MV-4-11 (cell line): ENCODE measurements around the gene COL3A1.

Experiments used
- DNase-seq: peaks from one replicate; lab custom pipeline; 2025; lab: John Stamatoyannopoulos, UW

Gene COL3A1

GRCh38 chr2:188976545-188977268, 2.5 kb downstream of the COL3A1 start:
- DNase-seq = no peak

- DNase-seq = no peak
These were observed 3.1 kb downstream of the COL3A1 start for GRCh38 chr2:188977317-188977716.

- DNase-seq = no peak
These were observed 4.3 kb downstream of the COL3A1 start for GRCh38 chr2:188978291-188979081.

- DNase-seq = no peak
These were observed 5.3 kb downstream of the COL3A1 start for GRCh38 chr2:188979187-188980114.

- DNase-seq = no peak
These were observed 9.4 kb downstream of the COL3A1 start for GRCh38 chr2:188983427-188984064.

GRCh38 chr2:188984065-188984491, 9.9 kb downstream of the COL3A1 start:
- no peak for DNase-seq

GRCh38 chr2:188984680-188985079, 10.5 kb downstream of the COL3A1 start:
- DNase-seq = no peak

GRCh38 chr2:188986839-188987238, 12.7 kb downstream of the COL3A1 start:
- no peak for DNase-seq

GRCh38 chr2:188993247-188993646, 19.1 kb downstream of the COL3A1 start:
- no peak for DNase-seq

GRCh38 chr2:188997263-188997662, 23.1 kb downstream of the COL3A1 start:
- no peak for DNase-seq

GRCh38 chr2:189000221-189000620, 26.0 kb downstream of the COL3A1 start:
- DNase-seq = no peak

- DNase-seq = no peak
These were observed 27.9 kb downstream of the COL3A1 start for GRCh38 chr2:189002079-189002478.

- DNase-seq = no peak
These were observed 34.5 kb downstream of the COL3A1 start for GRCh38 chr2:189008555-189009262.

GRCh38 chr2:189010536-189010935, 36.4 kb downstream of the COL3A1 start:
- DNase-seq = no peak

GRCh38 chr2:189012351-189012750, 38.2 kb downstream of the COL3A1 start:
- no peak for DNase-seq

GRCh38 chr2:189013031-189013430, 38.9 kb downstream of the COL3A1 start:
- DNase-seq = no peak

GRCh38 chr2:189013671-189014448, 39.7 kb downstream of the COL3A1 start:
- DNase-seq = no peak

- DNase-seq = no peak
These were observed 40.4 kb downstream of the COL3A1 start for GRCh38 chr2:189014449-189015138.

- DNase-seq = no peak
These were observed 41.2 kb downstream of the COL3A1 start for GRCh38 chr2:189015359-189015758.
